H1 (cell line): ENCODE measurements around the gene TMEM174. TPM values are rescaled to one million over a fixed set of nuclear protein-coding genes. Genes with fewer than 3 reads are reported as not detected.

Experiments
- CTCF ChIA-PET: fragments of 300-600 bp; sonication (Branson Sonifier 250); formaldehyde crosslinking; loops from one replicate; lab custom pipeline; 2021; ENCODE audit not compliant: partially characterized antibody; lab: Charles Lee
- POLR2A ChIA-PET: fragments of 300-600 bp; sonication (Branson Sonifier 250); formaldehyde crosslinking; loops from one replicate; lab custom pipeline; 2021; ENCODE audit warnings: inconsistent platforms; ENCODE audit not compliant: partially characterized antibody; lab: Charles Lee
- DNase-seq, 2 experiments: peaks; one replicate each; pipeline versions ENCODE4 v3.0.0 to v3.0.0-alpha.2; 2010 to 2022; ENCODE audit warnings: low spot score in 2 of 2, low read depth in 1 of 2, mixed read lengths in 1 of 2
- FAIRE-seq: peaks from 2 replicates; lab custom pipeline; 2011; peaks lifted over from hg19 to GRCh38; lab: Jason Lieb, UNC
- H2AFZ ChIP-seq: 2 replicates; pipeline ENCODE4 v1.8.1; 2012; ENCODE audit warnings: low read length, inconsistent platforms
- H2AK5ac ChIP-seq: 2 replicates; pipeline ENCODE4 v1.6.1; 2013; ENCODE audit warnings: low read depth, low read length
- H2BK120ac ChIP-seq: replicated peaks from 2 replicates; pipeline ENCODE3; 2013; ENCODE audit warnings: low read depth, low read length, inconsistent platforms
- H2BK12ac ChIP-seq: 2 replicates; pipeline ENCODE4 v1.6.1; 2013; ENCODE audit warnings: low read depth, low read length
- H2BK15ac ChIP-seq: 2 replicates; pipeline ENCODE4 v1.6.1; 2013; ENCODE audit warnings: low read length
- H2BK20ac ChIP-seq: 2 replicates; pipeline ENCODE4 v1.6.1; 2013; ENCODE audit warnings: low read length
- H2BK5ac ChIP-seq: 2 replicates; pipeline ENCODE4 v1.6.1; 2013; ENCODE audit warnings: low read depth, low read length
- H3K14ac ChIP-seq: 2 replicates; pipeline ENCODE4 v1.6.1; 2013; ENCODE audit warnings: inconsistent platforms; ENCODE audit not compliant: insufficient read length
- H3K18ac ChIP-seq: 2 replicates; pipeline ENCODE4 v1.6.1; 2013; ENCODE audit warnings: low read length; ENCODE audit errors: extremely low read depth
- H3K23ac ChIP-seq: 2 replicates; pipeline ENCODE4 v1.6.1; 2013; ENCODE audit warnings: inconsistent platforms; ENCODE audit not compliant: insufficient read length
- H3K23me2 ChIP-seq: 2 replicates; pipeline ENCODE4 v1.6.1; 2013; ENCODE audit warnings: low read depth, low read length
- H3K27ac ChIP-seq: 2 replicates; pipeline ENCODE4 v1.6.1; 2011; ENCODE audit warnings: low read depth, low read length, inconsistent platforms
- H3K27me3 ChIP-seq, 4 experiments: replicated peaks in 1 of 4; 1 replicate in 1 of 4; 2 replicates in 3 of 4; pipeline versions ENCODE4 v1.6.1 to v1.8.1; 2011 to 2013; ENCODE audit warnings: low read length in 3 of 4, mild to moderate bottlenecking in 3 of 4, inconsistent platforms in 2 of 4, mixed read lengths in 2 of 4, moderate library complexity in 1 of 4; ENCODE audit not compliant: control insufficient read depth in 3 of 4, insufficient read depth in 3 of 4; ENCODE audit errors: extremely low read depth in 1 of 4
- H3K36me3 ChIP-seq, 4 experiments: 2 replicates each; pipeline versions ENCODE4 v1.6.1 to v1.8.1; 2011 to 2013; ENCODE audit warnings: mild to moderate bottlenecking in 4 of 4, low read length in 3 of 4, moderate library complexity in 2 of 4, control low read depth in 1 of 4, inconsistent platforms in 1 of 4; ENCODE audit not compliant: insufficient read depth in 4 of 4, control insufficient read depth in 2 of 4
- H3K4ac ChIP-seq: replicated peaks from 2 replicates; pipeline ENCODE3; 2013; ENCODE audit warnings: low read length, low read depth, mixed read lengths, inconsistent platforms; ENCODE audit not compliant: insufficient read length
- H3K4me1 ChIP-seq, 4 experiments: replicated peaks in 1 of 4; 1 replicate in 1 of 4; 2 replicates in 3 of 4; pipeline versions ENCODE4 v1.6.1 to v1.8.1; 2011 to 2013; ENCODE audit warnings: low read length in 3 of 4, inconsistent platforms in 2 of 4, mixed read lengths in 1 of 4; ENCODE audit not compliant: insufficient read depth in 4 of 4, control insufficient read depth in 3 of 4
- H3K4me2 ChIP-seq, 2 experiments: 2 replicates each; pipeline versions ENCODE4 v1.6.1 to v1.8.1; 2011 to 2013; ENCODE audit warnings: low read depth in 2 of 2, low read length in 2 of 2, control low read depth in 1 of 2, inconsistent platforms in 1 of 2, mild to moderate bottlenecking in 1 of 2; ENCODE audit not compliant: insufficient read depth in 1 of 2
- H3K4me3 ChIP-seq, 4 experiments: fragments of 200-600, 300-600 bp in 1 of 4; sonication (generic), shearing (Covaris generic), sonication (Bioruptor Twin) in 1 of 4; 2 replicates each; pipeline versions ENCODE4 v1.5.1 to v1.8.1; 2011 to 2016; ENCODE audit warnings: low read length in 4 of 4, low read depth in 3 of 4, control low read depth in 2 of 4, inconsistent platforms in 2 of 4, mild to moderate bottlenecking in 2 of 4, mixed read lengths in 1 of 4, moderate library complexity in 1 of 4; ENCODE audit not compliant: insufficient read depth in 2 of 4; ENCODE audit errors: extremely low read depth in 1 of 4
- H3K56ac ChIP-seq: replicated peaks from 2 replicates; pipeline ENCODE3; 2013; ENCODE audit warnings: low read depth, mild to moderate bottlenecking, mixed read lengths, low read length, inconsistent platforms; ENCODE audit not compliant: insufficient read length
- H3K79me1 ChIP-seq: 2 replicates; pipeline ENCODE4 v1.6.1; 2013; ENCODE audit warnings: low read depth, low read length, control low read depth
- H3K79me2 ChIP-seq, 2 experiments: 2 replicates each; pipeline versions ENCODE4 v1.6.1 to v1.8.1; 2012 to 2013; ENCODE audit warnings: low read length in 2 of 2, mild to moderate bottlenecking in 2 of 2, inconsistent platforms in 1 of 2; ENCODE audit not compliant: insufficient read depth in 2 of 2, control insufficient read depth in 1 of 2
- H3K9ac ChIP-seq, 4 experiments: replicated peaks in 1 of 4; 1 replicate in 1 of 4; 2 replicates in 3 of 4; pipeline versions ENCODE4 v1.6.1 to v1.8.1; 2011 to 2013; ENCODE audit warnings: low read depth in 3 of 4, low read length in 3 of 4, control low read depth in 2 of 4, mild to moderate bottlenecking in 2 of 4, moderate library complexity in 2 of 4, inconsistent platforms in 1 of 4; ENCODE audit errors: extremely low read depth in 1 of 4
- H3K9me3 ChIP-seq, 2 experiments: 2 replicates each; pipeline versions ENCODE4 v1.6.1 to v1.8.1; 2012 to 2013; ENCODE audit warnings: mild to moderate bottlenecking in 2 of 2, moderate library complexity in 2 of 2, control low read depth in 1 of 2, inconsistent platforms in 1 of 2, low read depth in 1 of 2, low read length in 1 of 2, mixed read lengths in 1 of 2; ENCODE audit not compliant: insufficient read depth in 2 of 2
- H4K20me1 ChIP-seq, 2 experiments: replicated peaks in 1 of 2; 2 replicates each; pipeline versions ENCODE3 to v1.8.1; 2011 to 2013; ENCODE audit warnings: inconsistent platforms in 2 of 2, low read length in 2 of 2, mild to moderate bottlenecking in 1 of 2; ENCODE audit not compliant: insufficient read depth in 2 of 2, control insufficient read depth in 1 of 2
- H4K5ac ChIP-seq: 2 replicates; pipeline ENCODE4 v1.6.1; 2013; ENCODE audit warnings: low read length, low read depth, mixed read lengths, inconsistent platforms; ENCODE audit not compliant: insufficient read length
- H4K8ac ChIP-seq: 2 replicates; pipeline ENCODE4 v1.8.0; 2013; ENCODE audit warnings: mild to moderate bottlenecking, moderate library complexity, low read length, inconsistent platforms; ENCODE audit not compliant: insufficient read depth; ENCODE audit errors: extremely low read depth
- H4K91ac ChIP-seq: replicated peaks from 2 replicates; pipeline ENCODE3; 2013; ENCODE audit warnings: low read length, mixed read lengths, inconsistent platforms; ENCODE audit not compliant: insufficient read length
- ATF3 ChIP-seq: IDR thresholded peaks from 2 replicates; pipeline ENCODE4 v1.6.1; 2011; ENCODE audit warnings: low read depth, mild to moderate bottlenecking, low read length; ENCODE audit not compliant: insufficient read depth
- EP300 ChIP-seq, 2 experiments: IDR thresholded peaks; 1 replicate in 1 of 2; 2 replicates in 1 of 2; pipeline ENCODE4 v1.6.1; 2011 to 2012; ENCODE audit warnings: low read depth in 2 of 2, low read length in 2 of 2, mild to moderate bottlenecking in 2 of 2, borderline replicate concordance in 1 of 2, inconsistent platforms in 1 of 2, moderate library complexity in 1 of 2
- GTF2F1 ChIP-seq: IDR thresholded peaks from 2 replicates; pipeline ENCODE4 v1.6.1; 2012; ENCODE audit warnings: low read depth, low read length, improper control_type of control experiment, borderline replicate concordance
- PHF8 ChIP-seq: fragments of 200-600 bp; sonication (generic); conservative IDR thresholded peaks from 2 replicates; pipeline ENCODE4 v1.7.1; 2012; ENCODE audit warnings: low read depth, mild to moderate bottlenecking, inconsistent platforms, low read length, moderate library complexity
- RFX5 ChIP-seq: IDR thresholded peaks from 2 replicates; pipeline ENCODE4 v1.6.1; 2011; ENCODE audit warnings: low read depth, low read length, improper control_type of control experiment, borderline replicate concordance
- RXRA ChIP-seq: IDR thresholded peaks from 2 replicates; pipeline ENCODE4 v1.6.1; 2011; ENCODE audit warnings: low read depth, mild to moderate bottlenecking, low read length, moderate library complexity; ENCODE audit not compliant: insufficient read depth
- SP2 ChIP-seq: IDR thresholded peaks from 2 replicates; pipeline ENCODE4 v1.6.1; 2012; ENCODE audit warnings: mild to moderate bottlenecking, low read length, inconsistent platforms
- TAF7 ChIP-seq: optimal IDR thresholded peaks from 2 replicates; pipeline ENCODE3; 2011; ENCODE audit warnings: low read depth, mild to moderate bottlenecking, inconsistent platforms, low read length, moderate library complexity, borderline replicate concordance
- WGBS, 2 experiments: shearing (Covaris generic) in 1 of 2; methylation state at CpG; one replicate each; pipeline versions ENCODE4 v1.1.6 to v1.1.7; 2013 to 2015; ENCODE audit warnings: low lambda C conversion rate in 2 of 2, mixed read lengths in 2 of 2, inconsistent platforms in 1 of 2, low coverage in 1 of 2, missing lambda C conversion rate in 1 of 2; ENCODE audit not compliant: insufficient replicate concordance in 2 of 2, insufficient coverage in 1 of 2, insufficient read length in 1 of 2; ENCODE audit errors: extremely low coverage in 1 of 2, missing lambda C conversion rate in 1 of 2; 5-methylcytosine and 5-hydroxymethylcytosine counted together
- polyA plus RNA-seq, 7 experiments: library from polyadenylated mRNA; depleted of rRNA in 3 of 7; stranded (reverse) in 5 of 7; unstranded in 2 of 7; fragments of >200 nt in 5 of 7; fragments of 200-250 nt in 2 of 7; gene quantifications; 1 replicate in 5 of 7; 2 replicates in 1 of 7; 4 replicates in 1 of 7; pipeline versions ENCODE4 v1.2.1 to v1.2.3, GENCODE V29; 2011 to 2013; ENCODE audit warnings: missing spikeins in 2 of 7, mixed read lengths in 2 of 7
- total RNA-seq: library from RNA; stranded (reverse); fragmentation: NEBNext Ultra II Directional; extraction: Animal tissue kit (Norgen Biotek cat#: 25700); gene quantifications from 2 replicates; pipeline ENCODE4 v1.2.1, GENCODE V29; 2021

TMEM174 gene
- total and polyA plus RNA-seq, 2 of the 8 experiments (the other 6 are each of a cell fraction or from before 2014, with no cell fraction given), result not detected

DNA sequence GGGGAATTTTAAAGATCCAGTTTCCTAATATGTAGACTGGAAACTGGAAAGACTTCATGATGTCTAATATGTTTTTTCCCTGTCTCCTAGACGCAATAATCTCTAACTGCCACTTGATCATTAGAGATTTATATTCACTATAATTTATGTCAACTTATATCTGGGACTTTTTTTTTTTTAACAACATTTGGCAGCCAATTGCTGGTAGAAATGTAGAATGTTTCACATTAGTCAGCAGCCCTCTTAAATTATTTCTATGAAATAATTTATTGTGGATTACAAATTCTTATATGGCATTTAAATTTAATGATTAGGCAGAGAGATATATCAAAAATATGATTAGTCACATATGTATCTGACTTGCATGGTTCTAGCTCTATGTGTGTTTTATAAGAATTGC is 48.2 kb downstream of the TMEM174 start:
- Histone ChIP-seq H3K23me2 (peaks cover 1% of the 10 kb centered on the region; the same call in 1 of the 2 replicates), H3K79me2 (no peaks in the 10 kb centered on the region), H3K27ac (no peak overlapping the region), H3K18ac (no peak overlapping the region), H2AFZ (no peak overlapping the region), H2AK5ac (no peak overlapping the region), H3K27me3 (peaks cover 12 to 22% (median 21%) of the 10 kb centered on the region in 4 experiments), H3K56ac (no peak overlapping the region), H4K91ac (no peak overlapping the region), H3K23ac (no peak overlapping the region), H2BK20ac (no peak overlapping the region), H3K79me1 (no peaks in the 10 kb centered on the region), H4K5ac (no peak overlapping the region), H2BK15ac (no peak overlapping the region), H3K4me3 (no peak overlapping the region), H3K9ac (no peak overlapping the region), H3K36me3 (no peaks in the 10 kb centered on the region), H2BK12ac (no peak overlapping the region), H4K20me1 (no peaks in the 10 kb centered on the region), H3K14ac (no peak overlapping the region), H3K4me2 (no peak overlapping the region), H2BK120ac (no peak overlapping the region), H2BK5ac (no peak overlapping the region), H4K8ac (no peak overlapping the region), H3K4me1 (peaks cover 0 to 3% (median 0%) of the 10 kb centered on the region in 4 experiments; a peak in 1 of 7 replicates), H3K9me3 (no peaks in the 10 kb centered on the region), H3K4ac (no peak overlapping the region)
- FAIRE-seq (no peak), DNase-seq (no peak)
- POLR2A ChIA-PET, result no interaction called here
- CTCF ChIA-PET, result interaction anchor here (1.0 to 2.0 kb wide), 2 partner anchors 27 to 90 kb away, joined by 4 read pairs; no protein-coding TSS in a partner anchor
- 89% methylated on average over 1 of the region's 1 CpG; no CpG with 5 or more reads in 1 of the 2 experiments for WGBS, 2 experiments
- TF ChIP-seq RFX5 (no peak), ATF3 (no peak), RXRA (no peak), TAF7 (no peak), EP300 (IDR thresholded peaks at IDR 0.05; ENCODE audit: borderline replicate concordance in 1 of 2, low read depth in 2 of 2, low read length in 2 of 2) (no peak), GTF2F1 (no peak), PHF8 (no peak), SP2 (no peak)
